GM10266 (cell line): ENCODE data around the gene LSM12.
A peak's percentile ranks its signal among the peaks of the same experiment; 100 is the strongest.

Experiments used
- DNase-seq: peaks from one replicate; pipeline ENCODE4 v3.0.0; 2012; ENCODE audit errors: extremely low spot score
- TF ChIP-seq, protein P1 (sequence below): IDR thresholded peaks from 2 replicates; pipeline ENCODE4 v1.5.1; 2012; ENCODE audit warnings: mild to moderate bottlenecking, low read depth; ENCODE audit not compliant: control insufficient read depth, insufficient read depth; ENCODE audit errors: missing control alignments

The LSM12 gene

DNA sequence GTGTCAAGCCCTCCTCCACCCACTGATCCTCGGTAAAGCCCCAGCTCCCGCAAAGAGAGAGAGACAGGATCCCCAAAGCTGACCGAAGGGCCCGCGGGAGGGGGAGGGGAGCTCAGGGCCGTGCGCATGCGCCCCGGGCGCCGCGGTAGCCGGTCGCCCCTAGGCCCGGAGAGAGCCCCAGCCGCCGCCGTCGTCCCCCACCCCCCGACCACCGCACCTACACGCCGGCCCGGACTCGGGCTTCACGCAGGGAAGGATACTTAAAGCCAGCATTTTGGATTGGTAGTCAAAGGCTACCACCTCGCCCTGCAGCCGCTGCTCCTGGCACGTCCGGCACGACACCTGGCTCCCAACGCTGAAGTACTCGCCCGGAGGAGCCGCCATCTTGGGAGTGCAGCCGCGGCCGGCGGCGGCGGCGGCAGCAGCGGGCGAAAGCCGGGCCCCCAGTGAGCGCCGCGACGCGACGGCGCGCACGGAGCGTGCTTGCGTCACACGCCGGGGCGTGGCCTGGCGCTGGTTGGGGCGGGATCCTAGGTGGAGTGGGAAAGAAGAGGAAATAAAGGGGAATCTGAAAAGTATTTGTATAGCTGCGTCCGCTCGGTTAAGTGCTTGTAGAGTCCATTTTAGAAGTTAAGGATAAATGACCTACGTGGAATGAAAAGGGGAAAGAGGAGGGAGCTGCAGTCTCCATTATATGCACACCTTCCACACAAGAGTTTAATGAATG is at the start of gene LSM12:
TSS of gene LSM12 (minus strand) at position 468 of the 727 bp plus-strand sequence. CDS start at position 384, 84 bp downstream.
- DNase-seq = peak; percentile 93
- TF ChIP-seq, protein P1, sequence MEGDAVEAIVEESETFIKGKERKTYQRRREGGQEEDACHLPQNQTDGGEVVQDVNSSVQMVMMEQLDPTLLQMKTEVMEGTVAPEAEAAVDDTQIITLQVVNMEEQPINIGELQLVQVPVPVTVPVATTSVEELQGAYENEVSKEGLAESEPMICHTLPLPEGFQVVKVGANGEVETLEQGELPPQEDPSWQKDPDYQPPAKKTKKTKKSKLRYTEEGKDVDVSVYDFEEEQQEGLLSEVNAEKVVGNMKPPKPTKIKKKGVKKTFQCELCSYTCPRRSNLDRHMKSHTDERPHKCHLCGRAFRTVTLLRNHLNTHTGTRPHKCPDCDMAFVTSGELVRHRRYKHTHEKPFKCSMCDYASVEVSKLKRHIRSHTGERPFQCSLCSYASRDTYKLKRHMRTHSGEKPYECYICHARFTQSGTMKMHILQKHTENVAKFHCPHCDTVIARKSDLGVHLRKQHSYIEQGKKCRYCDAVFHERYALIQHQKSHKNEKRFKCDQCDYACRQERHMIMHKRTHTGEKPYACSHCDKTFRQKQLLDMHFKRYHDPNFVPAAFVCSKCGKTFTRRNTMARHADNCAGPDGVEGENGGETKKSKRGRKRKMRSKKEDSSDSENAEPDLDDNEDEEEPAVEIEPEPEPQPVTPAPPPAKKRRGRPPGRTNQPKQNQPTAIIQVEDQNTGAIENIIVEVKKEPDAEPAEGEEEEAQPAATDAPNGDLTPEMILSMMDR = no peak

DNA sequence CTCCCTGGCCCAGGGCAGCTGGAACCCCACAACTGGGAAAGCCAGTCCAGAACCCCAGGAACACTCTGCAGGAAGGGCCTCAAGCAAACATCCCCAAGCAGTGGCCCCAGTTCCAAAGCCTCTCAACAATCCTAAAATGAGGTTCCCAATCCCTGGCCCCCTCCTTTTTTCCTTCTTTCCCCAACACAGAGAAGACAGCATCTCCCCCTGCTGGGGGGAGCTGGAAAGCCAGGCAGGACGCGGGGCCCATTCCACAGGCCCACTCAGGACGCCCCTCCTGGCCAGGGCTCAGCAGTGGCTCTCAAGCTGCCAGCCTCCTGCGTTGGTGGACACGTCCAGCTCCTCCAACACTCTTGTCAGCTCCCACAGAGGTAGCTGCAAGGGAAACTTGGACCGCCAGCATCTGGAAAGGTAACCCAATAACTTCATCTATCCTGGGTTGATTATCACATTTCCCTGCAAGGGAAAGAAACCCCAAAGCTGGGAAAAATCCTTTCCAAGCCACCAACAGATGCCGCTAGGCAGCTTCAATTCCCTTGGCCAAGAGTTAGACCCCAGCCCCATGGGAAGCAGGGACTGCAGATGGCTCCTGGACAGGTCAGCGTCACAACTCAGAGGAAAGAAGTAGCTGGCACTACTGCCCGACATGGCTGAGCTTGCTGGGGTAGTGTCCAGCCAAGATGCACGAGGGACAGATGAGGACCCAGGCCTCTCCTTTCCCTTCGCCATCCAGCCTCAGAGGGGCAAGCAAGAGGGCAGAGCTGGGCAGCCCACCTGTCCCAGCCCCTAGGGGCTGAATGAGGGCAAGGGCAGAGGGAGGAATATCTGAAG is 49.3 kb upstream of the LSM12 start:
- DNase-seq = no peak
- TF ChIP-seq, protein P1 = peak; percentile 58

DNA sequence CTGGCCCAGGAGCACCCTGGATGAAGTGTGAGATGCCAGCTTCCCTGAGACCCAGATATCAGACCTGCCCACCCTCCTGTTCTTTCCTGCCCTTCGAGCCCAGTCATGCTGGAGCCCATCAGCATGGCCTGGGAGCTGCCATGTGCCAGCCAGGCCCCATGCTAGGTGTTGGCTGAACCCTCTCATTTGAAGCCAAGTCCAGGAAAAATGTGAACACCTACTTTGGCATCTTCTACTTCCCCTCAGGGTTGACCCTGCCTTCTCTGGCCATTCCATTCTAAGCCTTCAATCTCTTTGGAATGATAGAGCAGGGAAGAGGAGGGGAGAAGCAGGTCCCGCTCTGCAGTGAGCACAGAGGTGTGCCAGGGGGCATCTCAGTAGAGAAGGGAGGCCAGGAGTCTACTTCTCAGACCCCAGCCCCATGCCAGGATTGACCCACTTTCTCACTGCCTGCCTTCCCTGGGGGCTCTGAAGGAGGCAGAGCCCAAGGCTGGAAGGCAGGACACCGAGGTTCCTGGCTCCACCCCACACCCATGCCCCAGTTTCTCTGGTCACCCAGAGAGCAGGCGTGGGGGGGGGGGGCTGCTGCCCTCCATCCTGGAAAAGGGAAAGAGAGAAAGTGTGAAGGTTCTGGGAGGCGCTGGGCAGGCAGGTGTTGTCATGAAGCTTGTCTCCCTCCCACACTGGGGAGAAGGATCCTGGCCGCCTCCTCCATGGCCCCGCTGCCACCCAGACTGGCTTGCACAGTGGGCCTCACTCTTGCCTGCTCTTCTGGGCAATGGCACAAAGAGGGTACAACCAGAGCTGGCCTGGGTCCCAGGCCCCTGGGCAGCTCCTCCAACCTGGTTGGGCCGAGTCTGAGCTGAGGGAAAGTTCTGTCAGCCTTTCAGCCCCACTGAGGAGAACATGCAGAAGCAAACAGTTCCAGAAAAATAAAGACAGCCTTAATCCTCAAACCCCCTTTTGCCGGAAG is 47.7 kb upstream of the LSM12 start:
- TF ChIP-seq, protein P1 = no peak
- no peak for DNase-seq

DNA sequence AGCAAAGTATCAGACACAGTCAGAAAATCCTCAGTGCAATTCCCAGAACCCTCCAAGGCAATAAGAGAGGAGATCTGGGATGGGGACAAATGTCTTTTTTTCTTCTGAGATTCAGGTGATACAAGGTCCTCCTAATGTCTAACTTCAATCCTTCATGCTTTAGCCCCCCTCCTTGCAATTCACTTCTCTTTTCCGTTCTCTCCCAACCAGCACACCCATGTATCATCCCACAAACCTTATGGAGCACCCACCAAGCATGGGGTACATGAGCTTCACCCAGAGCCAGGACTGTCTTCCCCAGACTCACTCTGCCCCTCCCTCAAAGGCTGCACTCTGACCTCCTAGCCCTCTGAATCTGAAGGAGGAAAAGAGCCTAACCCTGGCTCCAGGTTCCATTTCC is 46.9 kb upstream of the LSM12 start:
- TF ChIP-seq, protein P1 = no peak
- DNase-seq = no peak

DNA sequence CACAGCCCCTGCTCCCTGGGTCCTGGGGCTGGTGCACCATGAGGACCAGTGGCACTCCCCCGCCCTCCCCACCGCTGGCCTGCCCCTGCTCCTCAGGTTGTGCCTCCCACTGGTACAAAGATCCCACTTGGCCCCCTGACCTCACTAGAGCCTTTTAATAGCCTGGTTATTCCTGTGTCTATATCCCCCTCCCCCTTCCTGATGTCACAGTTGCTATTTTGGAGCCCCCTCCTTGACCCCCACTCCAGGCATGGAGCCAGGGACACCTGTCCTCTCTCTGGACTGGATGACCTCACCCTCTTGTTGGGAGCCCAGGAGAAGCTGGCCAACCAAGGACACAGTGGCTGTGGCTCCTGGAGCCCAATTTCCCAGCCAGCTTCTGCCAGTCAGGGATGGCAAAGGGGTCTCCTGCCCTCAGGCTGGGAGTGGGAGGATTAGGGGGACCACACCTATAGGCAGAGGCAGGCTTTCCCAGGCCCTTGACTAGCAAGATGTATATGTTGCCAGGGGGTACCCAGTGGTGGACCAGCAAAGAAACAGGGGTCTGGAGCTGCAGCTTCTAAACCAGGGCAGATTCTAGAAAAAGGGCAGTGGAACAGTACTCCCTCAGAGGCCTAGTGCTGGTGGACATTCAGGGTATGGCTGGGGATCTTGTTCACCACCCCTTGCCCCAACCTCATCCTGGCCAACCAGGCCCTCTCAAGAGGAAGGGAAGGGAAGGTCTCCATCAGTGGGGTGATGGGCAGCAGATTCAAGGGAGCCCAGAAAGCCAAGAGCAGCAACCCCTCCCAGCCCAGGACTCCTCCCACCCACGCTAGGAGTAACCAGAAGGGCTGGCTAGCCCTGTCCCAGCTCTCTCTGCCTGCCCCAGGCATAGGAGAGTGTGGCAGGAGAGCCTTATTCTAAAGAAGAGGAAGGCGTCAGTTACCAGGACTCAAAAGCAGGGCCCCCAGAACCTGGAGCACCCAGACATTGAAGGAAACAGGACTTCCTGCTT is 46.1 kb upstream of the LSM12 start:
- DNase-seq = peak; percentile 21

More for the DNA sequence above, 46.1 kb upstream of the LSM12 start:
- TF ChIP-seq, protein P1 = no peak
